NB4 (cell line): ENCODE results near the gene SELPLG.

ENCODE experiments used
- POLR2A ChIP-seq: IDR thresholded peaks from 2 replicates; pipeline ENCODE4 v1.6.1; 2011; ENCODE audit warnings: mild to moderate bottlenecking; ENCODE audit not compliant: insufficient read length; ENCODE audit errors: extremely low read depth
- TF ChIP-seq, protein P1 (sequence below): IDR thresholded peaks from one replicate; pipeline ENCODE4 v1.5.1; 2012; ENCODE audit warnings: low read depth, low read length

DNA sequence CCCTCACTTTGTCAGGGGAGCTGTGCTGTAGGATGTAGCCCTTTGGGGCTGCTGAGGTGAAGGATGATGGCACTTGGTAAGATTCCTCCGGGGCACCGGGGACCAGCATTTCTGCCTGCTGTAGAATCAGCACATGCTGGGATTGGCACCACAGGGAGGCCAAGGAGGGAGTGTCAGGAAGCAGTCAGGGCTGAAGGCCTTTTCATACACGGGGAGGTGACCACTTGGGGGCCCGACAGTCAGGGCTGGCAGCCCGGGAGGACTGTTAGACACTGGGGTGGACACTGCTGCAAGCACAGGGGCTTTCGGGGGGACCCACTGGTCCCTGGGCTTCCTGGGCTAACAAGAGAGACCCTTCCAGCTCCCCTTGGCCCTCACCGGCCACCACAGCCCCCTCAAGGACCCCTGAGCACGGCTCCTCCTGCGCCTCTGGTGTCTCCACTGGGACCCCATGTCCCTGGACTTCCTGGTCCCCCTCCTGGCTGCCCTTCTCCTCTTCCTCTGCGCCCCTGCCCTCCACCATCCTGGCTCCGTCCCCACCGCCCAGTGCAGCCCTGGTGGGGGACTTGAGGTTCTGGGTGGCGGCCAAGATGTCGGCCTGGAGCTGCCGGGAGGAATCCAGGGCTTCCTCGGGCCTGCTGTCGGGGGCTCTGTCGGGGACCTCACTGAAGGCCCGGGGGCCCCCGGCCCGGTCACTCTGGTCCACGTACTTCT, 42.3 kb downstream of the SELPLG start:
- no peak for TF ChIP-seq POLR2A
- TF ChIP-seq, protein P1, sequence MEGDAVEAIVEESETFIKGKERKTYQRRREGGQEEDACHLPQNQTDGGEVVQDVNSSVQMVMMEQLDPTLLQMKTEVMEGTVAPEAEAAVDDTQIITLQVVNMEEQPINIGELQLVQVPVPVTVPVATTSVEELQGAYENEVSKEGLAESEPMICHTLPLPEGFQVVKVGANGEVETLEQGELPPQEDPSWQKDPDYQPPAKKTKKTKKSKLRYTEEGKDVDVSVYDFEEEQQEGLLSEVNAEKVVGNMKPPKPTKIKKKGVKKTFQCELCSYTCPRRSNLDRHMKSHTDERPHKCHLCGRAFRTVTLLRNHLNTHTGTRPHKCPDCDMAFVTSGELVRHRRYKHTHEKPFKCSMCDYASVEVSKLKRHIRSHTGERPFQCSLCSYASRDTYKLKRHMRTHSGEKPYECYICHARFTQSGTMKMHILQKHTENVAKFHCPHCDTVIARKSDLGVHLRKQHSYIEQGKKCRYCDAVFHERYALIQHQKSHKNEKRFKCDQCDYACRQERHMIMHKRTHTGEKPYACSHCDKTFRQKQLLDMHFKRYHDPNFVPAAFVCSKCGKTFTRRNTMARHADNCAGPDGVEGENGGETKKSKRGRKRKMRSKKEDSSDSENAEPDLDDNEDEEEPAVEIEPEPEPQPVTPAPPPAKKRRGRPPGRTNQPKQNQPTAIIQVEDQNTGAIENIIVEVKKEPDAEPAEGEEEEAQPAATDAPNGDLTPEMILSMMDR: no peak
